Esophagus muscularis mucosa (tissue), 4 donors: Measurements from ENCODE around the gene FCGR3B. TPM values are rescaled to one million over a fixed set of nuclear protein-coding genes. Genes with fewer than 3 reads are reported as not detected.
"Not testable (repeated sequence)": the region's sequence is repeated elsewhere in the genome, so short reads cannot be mapped to it uniquely, and the experiment has no call there.

Experiments used
- DNase-seq: peaks from one replicate; pipeline ENCODE4 v3.0.0-alpha.2; 2017; ENCODE audit errors: extremely low spot score
- H3K27ac ChIP-seq, 4 donors: fragments of 200-600 bp; sonication (generic); replicated peaks in 1 of 4; 1 replicate in 3 of 4; 2 replicates in 1 of 4; pipeline ENCODE4 v1.5.1; 2016 to 2019; ENCODE audit warnings: mild to moderate bottlenecking in 1 of 4
- H3K27me3 ChIP-seq, 4 donors: fragments of 200-600 bp; sonication (generic); one replicate each; pipeline versions ENCODE4 v1.5.1 to v1.6.0; 2016 to 2019
- H3K36me3 ChIP-seq, 4 donors: fragments of 200-600 bp; sonication (generic); one replicate each; pipeline ENCODE4 v1.5.1; 2016 to 2019
- H3K4me1 ChIP-seq, 4 donors: fragments of 200-600 bp; sonication (generic); one replicate each; pipeline ENCODE4 v1.5.1; 2016 to 2019
- H3K4me3 ChIP-seq, 4 donors: fragments of 200-600 bp; sonication (generic); 1 replicate in 2 of 4; 2 replicates in 2 of 4; pipeline ENCODE4 v1.5.1; 2016 to 2019; ENCODE audit warnings: mild to moderate bottlenecking in 4 of 4, moderate library complexity in 1 of 4
- H3K9me3 ChIP-seq, 4 donors: fragments of 200-600 bp; sonication (generic); 1 replicate in 3 of 4; 2 replicates in 1 of 4; pipeline ENCODE4 v1.5.1; 2016 to 2019
- WGBS: methylation state at CpG from one replicate; pipeline ENCODE4 v1.1.5; 2018; 5-methylcytosine and 5-hydroxymethylcytosine counted together
- intact Hi-C: fragments of 100-400 bp; cut with DNase I; formaldehyde crosslinking; loops from one replicate; pipeline ENCODE4 v1.15.1; 2023
- total RNA-seq, 4 donors: library from RNA; depleted of rRNA; stranded (reverse); fragments of >200 nt; gene quantifications; one replicate each; pipeline versions ENCODE4 v1.1.0 to v1.2.1, GENCODE V29; 2016

The FCGR3B gene
- total RNA-seq, 4 donors from 2014 or later: 0.17 to 5.0 (median 2.1) TPM; not detected in 1

DNA sequence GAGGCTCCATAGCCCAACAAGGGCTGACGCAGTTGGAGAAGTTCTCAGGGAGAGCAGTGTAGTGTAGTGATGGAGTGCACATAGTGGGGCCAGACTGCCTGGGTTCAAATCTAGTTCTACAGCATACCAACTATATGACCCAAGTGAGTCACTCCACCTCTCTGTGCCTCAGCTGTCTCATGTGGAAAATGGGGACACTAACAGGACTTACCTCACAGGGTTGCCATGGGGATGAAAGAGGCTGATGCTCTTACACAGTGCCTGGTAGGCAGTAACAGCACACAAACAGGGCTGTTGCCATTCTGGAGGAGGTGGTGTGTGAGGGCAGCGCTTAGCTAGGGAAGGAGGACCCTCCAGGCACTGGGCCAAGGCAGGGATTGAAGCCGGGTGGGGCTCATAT, 38.4 kb downstream of the FCGR3B start:
- H3K27me3 ChIP-seq, H3K36me3 ChIP-seq, H3K4me3 ChIP-seq, H3K4me1 ChIP-seq, H3K9me3 ChIP-seq, intact Hi-C loops, DNase-seq, H3K27ac ChIP-seq: not testable (repeated sequence)
- whole genome bisulfite sequencing: 75% methylated on average over 2 of the region's 3 CpGs

DNA sequence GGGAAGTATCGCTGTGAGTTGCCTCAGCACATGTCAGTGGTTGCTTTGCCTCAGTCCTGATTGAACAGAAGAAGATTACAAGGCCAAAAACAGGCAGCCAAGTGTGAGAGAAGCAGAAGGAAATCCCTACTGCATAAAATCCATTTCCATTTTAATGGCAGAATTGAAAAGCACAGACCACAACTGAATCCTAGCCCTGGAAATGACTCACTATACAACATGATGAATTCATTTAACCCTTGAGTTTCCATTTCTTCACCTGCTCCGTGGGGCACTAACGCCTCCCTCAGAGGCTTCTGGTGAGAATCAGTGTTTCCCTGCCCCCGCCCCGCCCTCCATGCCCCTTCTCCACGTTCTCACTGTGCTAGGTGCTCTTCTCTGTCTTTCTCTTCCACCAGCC, 41.1 kb downstream of the FCGR3B start:
- H3K4me3 ChIP-seq, H3K4me1 ChIP-seq, DNase-seq, H3K27ac ChIP-seq, H3K9me3 ChIP-seq, H3K36me3 ChIP-seq, H3K27me3 ChIP-seq, intact Hi-C loops: not testable (repeated sequence)
- WGBS: 58% methylated on average over 2 of the region's 6 CpGs

DNA sequence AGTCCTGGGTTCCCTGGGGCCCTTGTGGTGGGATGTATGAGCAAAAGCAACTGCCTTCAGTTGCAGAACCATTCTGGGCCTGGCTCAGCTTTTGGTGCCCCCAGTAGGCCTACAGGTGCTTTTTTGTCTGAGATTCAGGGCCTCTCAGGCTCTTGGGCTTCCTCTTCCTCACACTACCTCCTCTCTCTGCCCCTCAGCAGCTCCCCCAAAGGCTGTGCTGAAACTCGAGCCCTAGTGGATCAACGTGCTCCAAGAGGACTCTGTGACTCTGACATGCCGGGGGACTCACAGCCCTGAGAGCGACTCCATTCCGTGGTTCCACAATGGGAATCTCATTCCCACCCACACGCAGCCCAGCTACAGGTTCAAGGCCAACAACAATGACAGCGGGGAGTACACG, 41.6 kb downstream of the FCGR3B start:
- WGBS: 76% methylated on average over 8 of the region's 8 CpGs
- H3K27ac ChIP-seq, intact Hi-C loops, H3K9me3 ChIP-seq, H3K4me3 ChIP-seq, H3K36me3 ChIP-seq, DNase-seq, H3K27me3 ChIP-seq, H3K4me1 ChIP-seq: not testable (repeated sequence)

DNA sequence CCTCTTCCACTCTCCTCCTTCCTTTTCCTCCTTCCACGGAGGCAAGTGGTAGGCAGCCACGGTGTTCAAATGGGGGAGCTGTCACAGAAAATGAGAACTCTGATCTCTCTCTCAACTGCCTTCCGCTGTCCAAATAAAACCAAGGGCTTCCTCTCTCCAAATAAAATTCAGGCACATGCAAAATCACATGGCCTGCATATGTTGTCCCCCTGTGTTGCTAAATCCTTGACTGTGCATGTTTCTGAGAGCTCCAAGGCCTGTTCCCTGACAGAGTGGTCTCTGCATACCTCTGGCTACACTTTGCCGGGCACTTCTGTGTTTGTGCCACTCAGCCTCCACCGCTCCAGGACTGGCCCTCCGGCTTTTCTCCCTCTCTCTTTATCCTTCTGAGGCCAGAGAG, 42.4 kb downstream of the FCGR3B start:
- intact Hi-C loops, DNase-seq, H3K36me3 ChIP-seq, H3K9me3 ChIP-seq, H3K27me3 ChIP-seq, H3K4me1 ChIP-seq, H3K4me3 ChIP-seq, H3K27ac ChIP-seq: not testable (repeated sequence)
- WGBS: no CpG with 5 or more reads among the region's 6 CpGs

DNA sequence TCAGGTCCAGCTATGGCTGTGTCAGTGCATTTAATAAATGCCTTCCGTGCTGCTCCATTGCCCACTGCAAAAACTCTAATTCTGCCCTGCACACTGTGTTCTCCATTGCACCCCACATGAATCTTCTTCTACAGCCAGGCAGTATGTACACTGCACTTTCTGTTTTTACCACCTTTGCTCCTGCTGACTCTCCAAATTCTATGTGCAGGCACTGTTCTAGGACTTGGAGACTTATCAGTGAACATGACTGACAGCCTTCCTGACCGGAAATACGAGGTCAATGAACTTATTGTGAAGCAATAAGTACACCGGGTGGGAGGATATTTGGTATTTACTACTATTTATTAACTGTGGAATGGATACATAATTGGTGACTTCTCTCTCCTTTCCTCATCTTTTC, 48.1 kb downstream of the FCGR3B start:
- not testable (repeated sequence) for H3K27ac ChIP-seq, H3K4me3 ChIP-seq
- no CpG with 5 or more reads among the region's 4 CpGs for WGBS

DNA sequence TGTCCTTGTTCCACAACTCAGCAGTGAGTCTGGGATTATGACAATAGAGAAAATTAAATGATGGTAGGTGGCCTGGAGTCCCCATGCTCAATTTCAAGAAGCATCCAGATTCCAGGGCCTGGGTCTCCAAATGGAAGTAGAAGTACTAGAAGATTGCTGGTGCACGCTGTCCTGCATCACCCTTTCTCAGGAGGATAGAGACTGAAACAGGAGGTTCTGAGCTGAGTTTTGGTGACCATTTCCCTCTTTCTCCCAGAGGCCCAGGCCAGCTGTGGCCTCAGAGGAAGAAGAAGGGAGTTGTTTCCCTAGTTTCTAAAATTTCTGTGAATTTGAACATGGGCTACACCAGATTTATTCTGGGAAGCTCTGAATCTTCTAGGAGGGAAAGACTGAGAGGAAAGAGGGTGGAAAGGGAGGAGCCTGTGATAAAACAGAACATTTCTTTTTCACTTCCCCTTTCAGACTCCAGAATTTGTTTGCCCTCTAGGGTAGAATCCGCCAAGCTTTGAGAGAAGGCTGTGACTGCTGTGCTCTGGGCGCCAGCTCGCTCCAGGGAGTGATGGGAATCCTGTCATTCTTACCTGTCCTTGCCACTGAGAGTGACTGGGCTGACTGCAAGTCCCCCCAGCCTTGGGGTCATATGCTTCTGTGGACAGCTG, 50.0 kb downstream of the FCGR3B start:
- H3K4me3 ChIP-seq, intact Hi-C loops, H3K27me3 ChIP-seq, H3K4me1 ChIP-seq, H3K27ac ChIP-seq, H3K36me3 ChIP-seq, DNase-seq, H3K9me3 ChIP-seq: not testable (repeated sequence)
- no CpG with 5 or more reads among the region's 4 CpGs for WGBS

More for the DNA sequence above, 48.1 kb downstream of the FCGR3B start:
- intact Hi-C loops, H3K27me3 ChIP-seq, H3K9me3 ChIP-seq, H3K4me1 ChIP-seq, DNase-seq, H3K36me3 ChIP-seq: not testable (repeated sequence)

DNA sequence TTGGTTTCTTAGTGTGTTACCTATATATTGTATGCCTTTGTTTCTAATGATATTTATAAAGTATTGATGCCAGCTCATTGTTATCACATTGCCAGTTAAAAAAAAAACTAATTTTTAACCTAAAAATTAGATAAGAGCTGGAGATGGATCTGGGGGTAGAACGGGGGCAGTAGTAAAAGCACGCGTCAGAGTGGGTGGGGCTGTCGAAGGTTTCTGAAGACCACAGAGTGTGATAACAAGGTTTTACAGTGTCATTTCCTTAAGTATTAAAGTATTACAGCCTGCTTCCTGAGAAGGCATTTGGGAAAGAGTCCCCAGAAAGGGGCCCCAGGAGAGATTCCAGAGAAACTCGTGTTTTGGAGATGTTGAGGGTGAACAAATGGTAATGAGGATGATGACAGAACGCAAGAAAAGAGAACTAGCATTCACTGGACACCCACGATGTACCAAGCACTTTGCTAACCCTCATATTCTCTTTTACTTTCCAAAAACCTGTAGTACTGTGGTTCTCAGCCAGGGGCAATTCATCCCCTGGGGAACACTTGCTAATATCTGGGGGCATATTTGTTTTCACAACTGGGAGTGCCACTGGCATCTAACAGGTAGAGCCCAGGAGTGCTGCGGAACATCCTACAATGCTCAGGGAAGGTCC, 51.0 kb downstream of the FCGR3B start:
- not testable (repeated sequence) for H3K4me3 ChIP-seq, H3K4me1 ChIP-seq
- WGBS: 92% methylated on average over 2 of the region's 8 CpGs

DNA sequence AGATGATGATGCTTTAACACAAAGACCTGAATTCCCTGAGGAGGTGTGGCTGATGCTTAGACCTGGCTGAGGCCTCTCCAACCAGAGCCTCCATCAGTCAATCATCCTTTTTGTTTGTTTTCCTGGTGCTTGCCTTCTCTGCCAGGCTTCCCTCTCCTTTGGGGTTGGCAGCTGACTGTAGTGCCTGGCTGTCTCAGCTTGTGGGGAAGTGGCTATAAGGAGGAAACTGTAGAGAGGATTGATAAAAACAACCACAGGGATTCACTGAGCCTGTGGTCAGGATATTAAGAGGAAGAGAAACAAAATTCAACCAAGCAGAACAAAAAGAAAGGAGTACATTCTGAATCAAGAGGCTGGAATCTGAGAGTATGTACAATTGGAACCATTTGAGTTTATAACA, 54.3 kb downstream of the FCGR3B start:
- H3K4me3 ChIP-seq, H3K27me3 ChIP-seq, H3K36me3 ChIP-seq, intact Hi-C loops, H3K9me3 ChIP-seq, H3K4me1 ChIP-seq, DNase-seq, H3K27ac ChIP-seq: not testable (repeated sequence)

More for the DNA sequence above, 51.0 kb downstream of the FCGR3B start:
- intact Hi-C loops, H3K36me3 ChIP-seq, H3K27me3 ChIP-seq, H3K27ac ChIP-seq, DNase-seq, H3K9me3 ChIP-seq: not testable (repeated sequence)

Other genes with a start within 250 kb of the FCGR3B start
- gene FCGR2A, start 125.7 kb downstream of the FCGR3B start, total RNA-seq: 10 to 100 TPM; 19.0 to 89.0 (median 31.2) TPM
- gene HSPA6, start 106.6 kb downstream of the FCGR3B start, total RNA-seq: 1 to 10 TPM; 1.8 to 6.5 (median 3.3) TPM
- gene FCGR3A, start 81.4 kb downstream of the FCGR3B start, total RNA-seq: 10 to 100 TPM in 2 of 4 donors, 1 to 10 TPM in 2; 7.6 to 18.7 (median 10.2) TPM
- 10 to 100 TPM; 12.7 to 39.8 (median 27.0) TPM for gene FCGR2B, start 32.0 kb upstream of the FCGR3B start, total RNA-seq
- under 1 TPM in 2 of 4 donors, not detected in 2; 0.33 to 0.75 TPM for gene FCRLA, start 76.1 kb upstream of the FCGR3B start, total RNA-seq
- 1 to 10 TPM in 1 of 4 donors, under 1 TPM in 2, not detected in 1; 0.34 to 1.3 (median 0.65) TPM for gene FCRLB, start 90.4 kb upstream of the FCGR3B start, total RNA-seq
- 10 to 100 TPM; 12.5 to 26.1 (median 22.8) TPM for gene DUSP12, start 118.6 kb upstream of the FCGR3B start, total RNA-seq
- 10 to 100 TPM; 24.5 to 30.6 (median 27.4) TPM for gene ATF6, start 135.1 kb upstream of the FCGR3B start, total RNA-seq